ENCODE data around the gene ZBTB43. TPM values are rescaled to one million over a fixed set of nuclear protein-coding genes. Genes with fewer than 3 reads are reported as not detected.

The ZBTB43 gene
- total and polyA plus RNA-seq, 2 donors = 4.5 to 5.7 TPM

GRCh38 chr9:126882746-126883145 lies 77.9 kb downstream of the ZBTB43 start:
- Histone ChIP-seq H3K27ac (ENCODE audit: low read depth in 1 of 2, low read length in 1 of 2) (no peak overlapping the region), H3K4me1 (ENCODE audit: control insufficient read depth in 2 of 2, insufficient read depth in 2 of 2, low read length in 2 of 2) (no peaks in the 10 kb centered on the region), H3K36me3 (ENCODE audit: control insufficient read depth in 2 of 2, insufficient read depth in 2 of 2, low read length in 1 of 2) (peaks cover 16 to 36% of the 10 kb centered on the region in 2 donors), H3K4me3 (ENCODE audit: low read length in 2 of 2) (no peak overlapping the region), H3K27me3 (ENCODE audit: control insufficient read depth in 2 of 2, insufficient read depth in 1 of 2, low read length in 1 of 2) (no peaks in the 10 kb centered on the region), H3K9me3 (ENCODE audit: control insufficient read depth in 2 of 2, insufficient read depth in 1 of 2, low read length in 1 of 2) (no peaks in the 10 kb centered on the region)
- WGBS = 98% methylated on average over 11 of the region's 11 CpGs
- DNase-seq (ENCODE audit: low read depth in 6 of 9, low spot score in 9 of 9) = no peak

DNA sequence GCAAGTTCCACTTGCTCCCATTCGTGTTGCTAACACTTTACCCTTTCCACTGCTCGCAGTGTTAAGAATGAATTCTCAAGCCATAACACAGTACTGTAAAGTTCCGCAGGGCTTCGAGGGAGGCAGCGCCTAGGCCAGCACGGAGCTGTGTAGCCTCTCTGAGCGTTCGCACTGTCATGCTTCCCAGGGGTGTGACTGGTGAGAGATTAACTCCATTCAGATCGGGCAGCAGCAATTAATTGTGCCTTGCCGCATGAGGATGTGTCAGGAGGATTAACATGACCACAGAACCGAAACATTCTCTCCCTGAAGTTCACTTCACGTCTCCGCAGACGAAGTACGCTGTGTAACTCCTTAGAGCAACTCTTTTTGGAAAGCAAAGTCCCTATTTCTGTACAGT lies 78.8 kb downstream of the ZBTB43 start:
- Histone ChIP-seq H3K9me3 (ENCODE audit: control insufficient read depth in 2 of 2, insufficient read depth in 1 of 2, low read length in 1 of 2) (no peaks in the 10 kb centered on the region), H3K27me3 (ENCODE audit: control insufficient read depth in 2 of 2, insufficient read depth in 1 of 2, low read length in 1 of 2) (no peaks in the 10 kb centered on the region), H3K27ac (ENCODE audit: low read depth in 1 of 2, low read length in 1 of 2) (no peak overlapping the region), H3K36me3 (ENCODE audit: control insufficient read depth in 2 of 2, insufficient read depth in 2 of 2, low read length in 1 of 2) (peaks cover 16 to 36% of the 10 kb centered on the region in 2 donors), H3K4me3 (ENCODE audit: low read length in 2 of 2) (no peak overlapping the region), H3K4me1 (ENCODE audit: control insufficient read depth in 2 of 2, insufficient read depth in 2 of 2, low read length in 2 of 2) (no peaks in the 10 kb centered on the region)
- no peak for DNase-seq (ENCODE audit: low read depth in 6 of 9, low spot score in 9 of 9)
- 96% methylated on average over 15 of the region's 15 CpGs for WGBS

DNA sequence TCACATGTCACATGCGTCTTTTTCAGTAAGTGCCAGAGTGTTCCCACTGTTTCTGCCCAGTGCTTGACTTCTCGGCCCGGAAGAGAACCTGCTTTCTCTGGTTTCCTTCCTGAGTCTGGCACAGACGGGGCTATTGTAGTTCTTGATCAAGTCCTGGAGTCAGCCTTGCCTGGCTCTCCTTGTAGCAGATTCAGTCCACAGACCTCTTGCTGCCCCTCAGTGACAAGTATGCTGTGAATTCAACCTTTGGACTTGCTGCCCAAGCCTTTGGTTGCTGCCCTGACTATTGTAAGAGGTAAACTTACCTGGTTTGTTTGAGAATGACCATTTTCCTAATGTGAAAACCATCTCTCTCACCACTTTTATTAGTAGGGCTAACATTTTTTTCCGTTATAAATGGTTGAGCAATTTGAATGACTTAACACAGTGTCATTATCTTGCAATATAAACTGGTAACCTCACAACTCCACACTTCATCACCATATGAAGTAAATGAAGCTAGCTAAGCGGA lies 80.3 kb downstream of the ZBTB43 start:
- H3K4me3 ChIP-seq (ENCODE audit: low read length in 2 of 2) = no peak overlapping the region
- H3K27me3 ChIP-seq (ENCODE audit: control insufficient read depth in 2 of 2, insufficient read depth in 1 of 2, low read length in 1 of 2) = no peaks in the 10 kb centered on the region
- H3K36me3 ChIP-seq (ENCODE audit: control insufficient read depth in 2 of 2, insufficient read depth in 2 of 2, low read length in 1 of 2) = peaks cover 6 to 26% of the 10 kb centered on the region in 2 donors
- H3K27ac ChIP-seq (ENCODE audit: low read depth in 1 of 2, low read length in 1 of 2) = no peak overlapping the region
- H3K9me3 ChIP-seq (ENCODE audit: control insufficient read depth in 2 of 2, insufficient read depth in 1 of 2, low read length in 1 of 2) = no peaks in the 10 kb centered on the region
- H3K4me1 ChIP-seq (ENCODE audit: control insufficient read depth in 2 of 2, insufficient read depth in 2 of 2, low read length in 2 of 2) = no peaks in the 10 kb centered on the region
- no peak for DNase-seq (ENCODE audit: low read depth in 6 of 9, low spot score in 9 of 9)
- 95% methylated on average over 6 of the region's 6 CpGs for WGBS

GRCh38 chr9:126886034-126886822 lies 81.4 kb downstream of the ZBTB43 start:
- no peak for DNase-seq (ENCODE audit: low read depth in 6 of 9, low spot score in 9 of 9)
- 95% methylated on average over 23 of the region's 23 CpGs for WGBS
- peaks cover 0 to 17% of the 10 kb centered on the region in 2 donors for H3K36me3 ChIP-seq (ENCODE audit: control insufficient read depth in 2 of 2, insufficient read depth in 2 of 2, low read length in 1 of 2)
- no peaks in the 10 kb centered on the region for H3K9me3 ChIP-seq (ENCODE audit: control insufficient read depth in 2 of 2, insufficient read depth in 1 of 2, low read length in 1 of 2)
- no peaks in the 10 kb centered on the region for H3K27me3 ChIP-seq (ENCODE audit: control insufficient read depth in 2 of 2, insufficient read depth in 1 of 2, low read length in 1 of 2)
- H3K4me3 ChIP-seq (ENCODE audit: low read length in 2 of 2) = no peak overlapping the region
- H3K4me1 ChIP-seq (ENCODE audit: control insufficient read depth in 2 of 2, insufficient read depth in 2 of 2, low read length in 2 of 2) = no peaks in the 10 kb centered on the region
- no peak overlapping the region for H3K27ac ChIP-seq (ENCODE audit: low read depth in 1 of 2, low read length in 1 of 2)

DNA sequence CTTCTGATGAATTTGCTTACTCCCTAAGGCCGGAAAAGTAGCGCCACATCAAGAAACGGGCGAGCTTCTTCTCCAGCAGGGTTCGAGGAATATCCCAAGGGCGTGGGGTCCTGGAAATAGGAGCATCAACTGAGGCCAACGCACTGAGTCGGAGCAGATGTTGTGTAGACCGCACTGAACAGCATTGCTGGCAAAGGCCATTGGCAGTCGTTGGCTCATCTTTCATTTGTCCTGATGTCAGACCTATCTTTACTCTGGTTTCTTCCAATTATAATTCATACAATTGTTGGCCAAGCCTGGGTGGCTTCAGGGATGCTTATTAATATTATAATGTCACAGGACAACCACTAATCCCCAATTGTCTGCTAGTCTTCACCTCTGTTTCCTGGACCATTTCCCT lies 82.1 kb downstream of the ZBTB43 start:
- no peak for DNase-seq (ENCODE audit: low read depth in 6 of 9, low spot score in 9 of 9)
- no peak overlapping the region for H3K4me3 ChIP-seq (ENCODE audit: low read length in 2 of 2)
- H3K4me1 ChIP-seq (ENCODE audit: control insufficient read depth in 2 of 2, insufficient read depth in 2 of 2, low read length in 2 of 2) = no peaks in the 10 kb centered on the region
- H3K27ac ChIP-seq (ENCODE audit: low read depth in 1 of 2, low read length in 1 of 2) = no peak overlapping the region
- 98% methylated on average over 10 of the region's 10 CpGs for WGBS
- H3K36me3 ChIP-seq (ENCODE audit: control insufficient read depth in 2 of 2, insufficient read depth in 2 of 2, low read length in 1 of 2) = peaks cover 0 to 11% of the 10 kb centered on the region in 2 donors
- H3K9me3 ChIP-seq (ENCODE audit: control insufficient read depth in 2 of 2, insufficient read depth in 1 of 2, low read length in 1 of 2) = no peaks in the 10 kb centered on the region
- no peaks in the 10 kb centered on the region for H3K27me3 ChIP-seq (ENCODE audit: control insufficient read depth in 2 of 2, insufficient read depth in 1 of 2, low read length in 1 of 2)

Other genes with a start within 250 kb of the ZBTB43 start
- 0.05 TPM for gene LMX1B, start 191.1 kb upstream of the ZBTB43 start, total RNA-seq
- 0.02 TPM for gene LMX1B, start 191.1 kb upstream of the ZBTB43 start, polyA plus RNA-seq
- gene ZBTB34, start 55.6 kb downstream of the ZBTB43 start, total RNA-seq = 7.9 TPM
- 4.0 TPM for gene ZBTB34, start 55.6 kb downstream of the ZBTB43 start, polyA plus RNA-seq
- gene RALGPS1, start 109.7 kb downstream of the ZBTB43 start, total RNA-seq = 8.5 TPM
- gene RALGPS1, start 109.7 kb downstream of the ZBTB43 start, polyA plus RNA-seq = 3.6 TPM